Lower leg skin (tissue), 3 donors: ENCODE results near the gene TLCD2.

ENCODE experiments used
- POLR2A ChIP-seq, 2 donors: fragments of 450-650 bp; IDR thresholded peaks; one replicate each; pipeline ENCODE4 v1.6.1; 2016 to 2017; ENCODE audit warnings: antibody characterized with exemption in 2 of 2, mild to moderate bottlenecking in 1 of 2, moderate library complexity in 1 of 2
- TF ChIP-seq, protein P1 (sequence below), 3 donors: fragments of 450-650 bp; IDR thresholded peaks; one replicate each; pipeline ENCODE4 v1.5.1; 2016; ENCODE audit warnings: antibody characterized with exemption in 3 of 3, mild to moderate bottlenecking in 3 of 3, moderate library complexity in 2 of 3

DNA sequence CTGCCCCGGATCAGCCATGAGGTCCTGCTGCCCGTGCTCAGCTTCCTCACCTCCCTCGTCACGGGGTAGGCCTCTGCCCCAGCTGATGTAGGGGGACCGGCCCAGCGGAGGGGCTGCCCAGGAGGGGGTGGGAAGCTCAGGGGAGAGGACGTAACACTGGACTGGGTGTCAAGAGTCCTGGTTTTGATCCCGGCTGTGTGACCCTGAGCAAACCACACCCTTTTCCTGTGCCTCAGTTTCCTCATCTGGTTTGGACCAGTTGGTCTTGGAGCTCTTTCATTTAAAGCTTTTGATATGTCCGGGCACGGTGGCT lies 21.0 kb upstream of the TLCD2 start:
- TF ChIP-seq, protein P1, sequence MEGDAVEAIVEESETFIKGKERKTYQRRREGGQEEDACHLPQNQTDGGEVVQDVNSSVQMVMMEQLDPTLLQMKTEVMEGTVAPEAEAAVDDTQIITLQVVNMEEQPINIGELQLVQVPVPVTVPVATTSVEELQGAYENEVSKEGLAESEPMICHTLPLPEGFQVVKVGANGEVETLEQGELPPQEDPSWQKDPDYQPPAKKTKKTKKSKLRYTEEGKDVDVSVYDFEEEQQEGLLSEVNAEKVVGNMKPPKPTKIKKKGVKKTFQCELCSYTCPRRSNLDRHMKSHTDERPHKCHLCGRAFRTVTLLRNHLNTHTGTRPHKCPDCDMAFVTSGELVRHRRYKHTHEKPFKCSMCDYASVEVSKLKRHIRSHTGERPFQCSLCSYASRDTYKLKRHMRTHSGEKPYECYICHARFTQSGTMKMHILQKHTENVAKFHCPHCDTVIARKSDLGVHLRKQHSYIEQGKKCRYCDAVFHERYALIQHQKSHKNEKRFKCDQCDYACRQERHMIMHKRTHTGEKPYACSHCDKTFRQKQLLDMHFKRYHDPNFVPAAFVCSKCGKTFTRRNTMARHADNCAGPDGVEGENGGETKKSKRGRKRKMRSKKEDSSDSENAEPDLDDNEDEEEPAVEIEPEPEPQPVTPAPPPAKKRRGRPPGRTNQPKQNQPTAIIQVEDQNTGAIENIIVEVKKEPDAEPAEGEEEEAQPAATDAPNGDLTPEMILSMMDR (IDR thresholded peaks at IDR 0.05): no peak
- no peak for TF ChIP-seq POLR2A (IDR thresholded peaks at IDR 0.05)
